KMS-11 (cell line): Measurements from ENCODE around the gene KHDC1.
"Not testable (repeated sequence)": the region's sequence is repeated elsewhere in the genome, so short reads cannot be mapped to it uniquely, and the experiment has no call there.

Experiments used
- H2AFZ ChIP-seq: fragments of 200-600 bp; sonication (generic); 2 replicates; pipeline ENCODE4 v1.6.1; 2016; ENCODE audit warnings: antibody characterized with exemption, mixed run types, low read depth
- H3K27ac ChIP-seq: fragments of 200-600 bp; sonication (generic); 2 replicates; pipeline ENCODE4 v1.6.1; 2016; ENCODE audit warnings: mild to moderate bottlenecking, mixed run types
- H3K27me3 ChIP-seq: fragments of 200-600 bp; sonication (generic); 2 replicates; pipeline ENCODE4 v1.6.1; 2017; ENCODE audit warnings: mild to moderate bottlenecking, low read depth, mixed run types, moderate library complexity; ENCODE audit not compliant: insufficient read depth
- H3K36me3 ChIP-seq: fragments of 200-600 bp; sonication (generic); 2 replicates; pipeline ENCODE4 v1.6.1; 2017; ENCODE audit warnings: mild to moderate bottlenecking, mixed run types; ENCODE audit not compliant: insufficient read depth
- H3K4me1 ChIP-seq: fragments of 200-600 bp; sonication (generic); 2 replicates; pipeline ENCODE4 v1.6.1; 2016; ENCODE audit warnings: mild to moderate bottlenecking, low read depth, mixed run types; ENCODE audit not compliant: poor library complexity, severe bottlenecking
- H3K4me2 ChIP-seq: fragments of 200-600 bp; sonication (generic); 2 replicates; pipeline ENCODE4 v1.7.0; 2016; ENCODE audit warnings: mild to moderate bottlenecking, mixed run types
- H3K4me3 ChIP-seq: fragments of 200-600 bp; sonication (generic); IDR thresholded peaks from 2 replicates; pipeline ENCODE4 v1.6.1; 2017; ENCODE audit warnings: low read depth, low read length, mixed read lengths; ENCODE audit not compliant: insufficient read depth
- H3K79me2 ChIP-seq: fragments of 200-600 bp; sonication (generic); 2 replicates; pipeline ENCODE4 v1.6.1; 2016; ENCODE audit warnings: low read depth, mixed run types; ENCODE audit not compliant: insufficient read depth
- H3K9ac ChIP-seq: fragments of 200-600 bp; sonication (generic); 2 replicates; pipeline ENCODE4 v1.6.1; 2016; ENCODE audit warnings: mild to moderate bottlenecking, mixed run types
- H4K20me1 ChIP-seq: fragments of 200-600 bp; sonication (generic); 2 replicates; pipeline ENCODE4 v1.6.1; 2016; ENCODE audit warnings: mild to moderate bottlenecking, mixed run types; ENCODE audit not compliant: insufficient read depth
- TF ChIP-seq, protein P1 (sequence below): fragments of 200-600 bp; sonication (generic); conservative IDR thresholded peaks from 2 replicates; pipeline ENCODE4 v1.6.1; 2017; ENCODE audit warnings: low read depth, mild to moderate bottlenecking, antibody characterized with exemption, low read length, moderate library complexity, mixed read lengths

Gene KHDC1

DNA sequence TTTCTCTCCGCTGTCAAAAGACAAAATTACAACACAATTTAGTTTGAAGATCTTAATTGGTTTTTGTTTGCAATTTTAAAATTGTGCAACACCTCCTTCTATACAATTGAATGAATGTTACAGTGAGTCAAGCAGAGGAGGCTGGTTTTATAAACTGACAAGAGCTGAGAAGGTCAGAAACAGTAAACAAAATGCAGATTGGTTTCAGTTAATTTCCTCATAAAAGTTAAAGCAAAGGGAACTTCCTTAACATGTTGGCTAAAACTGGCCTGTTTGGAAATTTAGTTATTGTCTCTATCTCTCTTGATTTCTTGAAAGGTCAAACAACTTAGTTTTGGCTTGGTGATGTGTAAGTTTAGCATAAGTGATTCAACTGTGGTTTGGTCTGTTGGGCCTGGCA lies 59.9 kb downstream of the KHDC1 start:
- Histone ChIP-seq H2AFZ (no peak overlapping the region), H3K79me2 (no peaks in the 10 kb centered on the region), H3K4me3 (no peak overlapping the region), H3K27ac (no peak overlapping the region), H4K20me1 (no peaks in the 10 kb centered on the region), H3K36me3 (no peaks in the 10 kb centered on the region), H3K4me2 (no peak overlapping the region), H3K27me3 (no peaks in the 10 kb centered on the region), H3K4me1 (no peaks in the 10 kb centered on the region), H3K9ac (no peak overlapping the region)
- TF ChIP-seq, protein P1, sequence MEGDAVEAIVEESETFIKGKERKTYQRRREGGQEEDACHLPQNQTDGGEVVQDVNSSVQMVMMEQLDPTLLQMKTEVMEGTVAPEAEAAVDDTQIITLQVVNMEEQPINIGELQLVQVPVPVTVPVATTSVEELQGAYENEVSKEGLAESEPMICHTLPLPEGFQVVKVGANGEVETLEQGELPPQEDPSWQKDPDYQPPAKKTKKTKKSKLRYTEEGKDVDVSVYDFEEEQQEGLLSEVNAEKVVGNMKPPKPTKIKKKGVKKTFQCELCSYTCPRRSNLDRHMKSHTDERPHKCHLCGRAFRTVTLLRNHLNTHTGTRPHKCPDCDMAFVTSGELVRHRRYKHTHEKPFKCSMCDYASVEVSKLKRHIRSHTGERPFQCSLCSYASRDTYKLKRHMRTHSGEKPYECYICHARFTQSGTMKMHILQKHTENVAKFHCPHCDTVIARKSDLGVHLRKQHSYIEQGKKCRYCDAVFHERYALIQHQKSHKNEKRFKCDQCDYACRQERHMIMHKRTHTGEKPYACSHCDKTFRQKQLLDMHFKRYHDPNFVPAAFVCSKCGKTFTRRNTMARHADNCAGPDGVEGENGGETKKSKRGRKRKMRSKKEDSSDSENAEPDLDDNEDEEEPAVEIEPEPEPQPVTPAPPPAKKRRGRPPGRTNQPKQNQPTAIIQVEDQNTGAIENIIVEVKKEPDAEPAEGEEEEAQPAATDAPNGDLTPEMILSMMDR = no peak

DNA sequence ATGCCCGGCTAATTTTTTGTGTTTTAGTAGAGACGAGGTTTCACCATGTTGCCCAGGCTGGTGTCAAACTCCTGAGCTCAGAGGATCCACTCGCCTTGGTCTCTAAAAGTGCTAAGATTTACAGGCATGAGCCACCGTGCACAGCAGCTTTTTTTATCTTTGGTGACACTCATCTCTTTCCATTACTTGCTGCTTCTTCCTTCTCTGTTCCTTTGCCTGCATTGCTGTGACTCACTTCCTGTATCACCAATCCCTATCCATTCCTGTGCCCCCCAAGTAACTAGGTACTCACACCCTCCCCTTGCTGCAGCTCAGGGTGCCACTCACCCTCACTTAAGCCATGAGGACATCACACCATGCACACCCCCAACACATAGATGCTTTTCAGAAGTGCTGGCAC lies 62.3 kb downstream of the KHDC1 start:
- Histone ChIP-seq H3K4me2 (no peak overlapping the region), H3K4me1 (no peaks in the 10 kb centered on the region), H3K36me3 (no peaks in the 10 kb centered on the region), H3K4me3 (no peak overlapping the region), H3K27me3 (no peaks in the 10 kb centered on the region), H3K27ac (no peak overlapping the region), H3K9ac (no peak overlapping the region), H4K20me1 (no peaks in the 10 kb centered on the region), H2AFZ (no peak overlapping the region), H3K79me2 (no peaks in the 10 kb centered on the region)
- TF ChIP-seq, protein P1 = no peak

DNA sequence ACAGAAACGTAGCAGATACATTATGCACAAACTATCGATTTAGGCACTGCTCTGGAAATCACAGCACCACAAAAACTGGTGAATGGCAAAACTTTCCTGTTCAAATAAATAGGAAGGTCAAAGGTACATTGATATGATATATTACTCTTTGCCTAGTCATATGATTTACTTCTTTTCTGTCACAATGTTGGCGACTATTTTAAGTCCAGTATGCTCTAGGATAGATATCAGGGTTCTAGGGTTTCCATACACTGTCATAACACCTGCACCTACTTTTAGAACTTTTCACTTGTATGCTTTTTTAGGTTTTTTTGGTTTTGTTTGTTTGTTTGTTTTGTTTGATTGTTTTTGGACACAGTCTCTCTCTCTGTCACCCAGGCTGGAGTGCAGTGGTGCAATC lies 62.7 kb downstream of the KHDC1 start:
- H3K4me3 ChIP-seq = no peak overlapping the region
- no peaks in the 10 kb centered on the region for H4K20me1 ChIP-seq
- H3K36me3 ChIP-seq = no peaks in the 10 kb centered on the region
- H3K27ac ChIP-seq = no peak overlapping the region
- no peaks in the 10 kb centered on the region for H3K4me1 ChIP-seq
- H3K27me3 ChIP-seq = no peaks in the 10 kb centered on the region
- no peak overlapping the region for H3K4me2 ChIP-seq
- TF ChIP-seq, protein P1 = no peak
- H3K9ac ChIP-seq = no peak overlapping the region
- H2AFZ ChIP-seq = no peak overlapping the region
- no peaks in the 10 kb centered on the region for H3K79me2 ChIP-seq

DNA sequence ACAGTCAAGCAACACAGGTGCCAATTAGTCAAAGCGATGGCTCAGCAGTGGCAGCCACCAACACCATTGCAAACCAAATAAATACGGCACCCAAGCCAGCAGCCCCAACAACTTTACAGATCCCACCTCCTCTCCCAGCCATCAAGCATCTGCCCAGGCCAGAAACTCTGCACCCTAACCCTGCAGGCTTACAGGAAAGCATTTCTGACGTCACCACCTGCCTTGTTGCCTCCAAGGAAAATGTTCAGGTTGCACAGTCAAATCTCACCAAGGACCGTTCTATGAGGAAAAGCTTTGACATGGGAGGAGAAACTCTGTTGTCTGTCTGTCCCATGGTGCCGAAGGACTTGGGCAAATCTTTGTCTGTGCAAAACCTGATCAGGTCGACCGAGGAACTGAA lies 68.3 kb downstream of the KHDC1 start:
- no peak overlapping the region for H3K27ac ChIP-seq

DNA sequence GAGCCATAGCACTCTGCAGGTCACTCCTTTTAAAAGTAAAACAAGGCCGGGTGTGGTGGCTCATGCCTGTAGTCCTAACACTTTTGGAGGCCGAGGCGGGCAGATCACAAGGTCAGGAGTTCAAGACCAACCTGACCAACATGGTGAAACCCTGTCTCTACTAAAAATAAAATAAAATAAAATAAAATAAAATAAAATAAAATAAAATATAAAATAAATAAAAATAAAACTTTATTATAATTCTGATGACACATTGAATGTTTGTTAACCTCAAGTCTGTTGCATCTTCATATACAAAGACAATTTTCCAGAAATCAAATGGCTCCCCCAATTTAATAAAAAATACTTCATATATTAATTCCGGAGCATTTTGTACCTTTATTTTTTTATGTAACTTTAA lies 69.7 kb downstream of the KHDC1 start:
- not testable (repeated sequence) for H4K20me1 ChIP-seq, H3K9ac ChIP-seq, H3K4me3 ChIP-seq, H3K27ac ChIP-seq, H3K27me3 ChIP-seq, H3K4me1 ChIP-seq, H3K4me2 ChIP-seq, H2AFZ ChIP-seq, H3K79me2 ChIP-seq, H3K36me3 ChIP-seq

More for the DNA sequence above, 68.3 kb downstream of the KHDC1 start:
- Histone ChIP-seq H3K36me3 (no peaks in the 10 kb centered on the region), H3K9ac (no peak overlapping the region), H3K27me3 (no peaks in the 10 kb centered on the region), H3K4me2 (no peak overlapping the region), H3K79me2 (no peaks in the 10 kb centered on the region), H3K4me3 (no peak overlapping the region), H4K20me1 (no peaks in the 10 kb centered on the region), H2AFZ (no peak overlapping the region), H3K4me1 (no peaks in the 10 kb centered on the region)
- TF ChIP-seq, protein P1 = no peak
